ENCODE measurements around the gene TMEM120B.

TMEM120B gene

GRCh38 chr12:121822393-121823100, 110.0 kb downstream of the TMEM120B start:
- no peak for DNase-seq

GRCh38 chr12:121823101-121823726, 110.7 kb downstream of the TMEM120B start:
- no peak for DNase-seq

- DNase-seq, result no peak
These were observed 111.2 kb downstream of the TMEM120B start for GRCh38 chr12:121823727-121824115.

- DNase-seq, result no peak
These were observed 112.5 kb downstream of the TMEM120B start for GRCh38 chr12:121825041-121825523.

DNA sequence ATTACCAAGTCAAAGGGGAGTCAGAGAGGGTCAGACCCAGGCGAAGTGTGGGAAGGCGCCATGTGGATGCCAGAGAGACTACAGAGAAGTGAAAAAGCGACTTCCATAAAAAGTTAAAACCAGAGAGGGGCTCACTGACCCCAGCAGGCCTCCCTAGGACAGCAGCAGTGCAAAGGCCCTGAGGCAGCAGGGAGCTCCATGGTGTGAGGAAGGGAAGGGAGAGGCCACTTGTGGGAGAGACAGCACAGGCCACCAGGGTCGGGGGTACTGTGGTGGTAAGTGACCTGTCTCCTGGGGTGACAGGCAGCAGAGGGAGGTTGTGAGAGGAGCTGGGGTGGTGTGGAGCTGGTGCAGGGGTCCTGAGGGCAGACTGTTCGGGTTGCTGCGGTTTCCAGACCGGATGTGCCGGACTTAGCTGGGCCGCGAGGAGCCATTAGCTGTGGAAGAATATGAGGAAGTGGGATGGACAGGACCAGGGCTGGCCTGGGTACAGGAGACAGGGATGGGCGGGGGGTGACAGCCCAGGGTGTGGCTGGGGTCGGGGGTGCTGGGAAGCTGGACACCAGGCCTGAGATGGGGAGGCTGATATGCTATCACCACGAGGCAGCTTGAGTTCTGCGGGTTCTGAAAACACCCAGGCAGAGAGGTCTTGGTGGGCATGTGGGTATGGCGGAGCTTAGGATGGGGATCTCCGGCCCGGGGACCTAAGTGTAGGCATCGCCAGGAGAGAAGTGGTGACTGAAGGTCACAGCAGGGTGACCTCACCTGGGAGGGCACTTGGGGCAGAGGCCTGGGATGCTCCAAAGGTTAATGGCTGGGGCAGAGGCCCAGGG, 114.0 kb downstream of the TMEM120B start:
- no peak for DNase-seq

GRCh38 chr12:121827351-121828099, 115.0 kb downstream of the TMEM120B start:
- no peak for DNase-seq

DNA sequence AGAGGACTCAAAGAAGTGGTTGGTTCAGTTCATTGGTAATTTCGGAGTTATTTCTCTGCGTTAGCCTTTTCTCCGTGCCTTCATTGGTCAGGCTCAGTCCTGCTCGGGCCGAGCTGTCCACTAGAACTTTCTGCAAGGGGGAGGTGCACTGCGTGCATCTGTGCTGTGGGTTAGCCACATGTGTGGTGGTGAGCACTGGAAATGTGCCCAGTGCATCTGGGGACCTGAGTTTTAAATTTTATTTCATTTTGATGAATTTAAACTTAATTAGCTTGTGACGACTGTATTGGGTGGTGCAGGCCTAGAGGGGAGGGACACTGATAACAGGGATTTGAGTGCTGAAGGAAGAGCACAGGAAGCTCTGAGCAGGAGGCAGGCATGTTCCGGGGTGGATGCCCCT, 115.8 kb downstream of the TMEM120B start:
- no peak for DNase-seq

- no peak for DNase-seq
These were observed 116.3 kb downstream of the TMEM120B start for GRCh38 chr12:121828826-121829225.

DNA sequence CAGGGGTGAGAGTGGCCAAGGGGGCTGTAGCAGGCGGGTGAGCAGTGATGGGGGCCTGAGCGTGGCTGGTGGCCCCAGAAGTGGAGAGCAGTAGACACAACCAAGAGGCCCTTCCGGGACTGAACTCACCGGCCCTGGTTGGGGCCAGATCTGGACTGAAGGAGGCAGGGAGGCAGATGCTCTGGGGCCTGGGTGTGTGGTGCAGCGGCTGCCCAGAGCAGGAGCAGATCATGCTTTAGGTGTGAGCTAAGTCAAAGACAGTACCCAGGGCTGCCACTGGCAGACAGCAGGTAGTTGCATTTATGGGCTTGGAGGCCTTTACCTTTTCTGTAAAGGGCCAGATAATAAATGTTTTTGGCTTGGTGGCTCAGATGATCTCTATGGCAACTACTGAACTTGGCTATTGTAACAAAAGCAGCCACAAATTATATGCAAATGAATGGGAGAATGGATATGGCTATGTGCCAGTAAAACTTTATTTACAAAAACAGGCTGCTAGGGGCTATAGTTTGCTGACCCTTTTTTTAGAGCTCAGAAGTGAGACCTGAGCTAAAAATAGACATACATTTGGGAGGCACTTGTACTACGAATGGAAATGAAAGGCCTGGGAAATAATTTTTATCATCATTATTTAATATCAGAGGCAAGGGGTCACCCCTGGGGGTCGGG, 116.8 kb downstream of the TMEM120B start:
- DNase-seq, result no peak

DNA sequence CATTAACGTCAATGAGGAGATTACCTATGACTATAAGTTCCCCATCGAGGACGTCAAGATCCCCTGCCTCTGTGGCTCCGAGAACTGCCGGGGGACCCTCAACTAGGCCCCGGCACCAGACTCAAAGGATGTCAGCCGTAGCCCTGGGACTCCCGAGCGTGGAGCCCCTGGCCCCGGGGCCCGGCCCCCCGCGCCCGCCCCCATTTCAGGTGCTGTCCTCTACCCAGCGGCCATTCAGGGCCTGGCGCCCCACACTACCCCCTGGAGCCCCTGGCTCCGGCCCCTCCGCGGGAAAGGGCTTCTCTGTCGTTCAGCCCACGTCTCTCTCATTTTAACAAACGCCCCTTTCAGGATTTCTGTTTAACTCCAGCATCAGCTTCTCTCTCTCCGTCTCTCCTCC, 117.6 kb downstream of the TMEM120B start:
- no peak for DNase-seq

DNA sequence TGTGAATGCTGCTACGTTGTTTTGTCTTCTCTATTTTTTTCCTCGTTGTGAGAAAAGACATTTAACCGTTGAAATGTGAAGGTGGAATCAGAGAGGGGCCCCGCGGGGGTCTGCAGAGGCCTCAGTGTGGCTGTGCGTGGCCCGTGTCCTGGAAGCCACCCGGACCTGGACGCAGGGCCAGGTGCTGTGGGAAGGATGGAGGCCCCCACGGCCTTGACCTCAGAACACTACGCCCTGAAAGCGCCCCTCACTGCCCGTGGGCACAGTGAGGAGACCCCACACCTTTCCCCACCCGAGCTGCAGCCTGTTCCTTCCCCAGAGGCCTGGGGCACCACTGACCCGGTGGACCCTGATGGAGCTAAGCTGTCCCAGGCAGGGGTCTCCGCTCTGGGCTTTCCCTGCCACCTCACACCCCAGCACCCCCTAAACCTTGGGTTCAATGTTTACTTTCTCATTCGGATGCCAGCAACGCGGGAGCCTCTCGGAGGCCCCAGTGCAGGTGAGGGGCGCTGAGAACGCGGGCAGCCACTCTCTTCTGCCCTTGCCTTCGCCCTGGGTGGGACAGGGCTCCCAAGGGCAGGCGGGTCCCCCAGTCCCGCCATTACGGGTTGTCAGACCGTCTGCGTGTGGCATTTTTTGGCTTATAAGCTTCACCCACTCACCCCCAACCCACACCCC, 118.2 kb downstream of the TMEM120B start:
- DNase-seq, result no peak
